IMR-90 (cell line): ENCODE results near the gene PALB2. TPM values are rescaled to one million over a fixed set of nuclear protein-coding genes. Genes with fewer than 3 reads are reported as not detected.

Experiments
- ATAC-seq: fragments of 200-7000 bp; cut with Tn5 transposase; 2 replicates; pipeline ENCODE4 v1.9.1; 2020; ENCODE audit warnings: low read depth, mild to moderate bottlenecking, moderate library complexity
- BruUV-seq: library from RNA; stranded (reverse); fragments of 400-500 nt; replicated peaks from 2 replicates; lab custom pipeline; 2021; lab: Mats Ljungman, UMichigan
- CTCF ChIA-PET: fragments of 300-600 bp; formaldehyde crosslinking; extraction: SDS; loops from one replicate; lab custom pipeline; 2021; ENCODE audit warnings: antibody characterized with exemption; lab: Yijun Ruan, JAX
- POLR2A ChIA-PET: fragments of 300-600 bp; sonication (Branson Sonifier 250); formaldehyde crosslinking; loops from one replicate; lab custom pipeline; 2022; ENCODE audit warnings: antibody characterized with exemption; ENCODE audit not compliant: unreplicated experiment; lab: Charles Lee
- DNase-seq: peaks from one replicate; pipeline ENCODE4 v3.0.0; 2013
- H2AFZ ChIP-seq: replicated peaks from 2 replicates; pipeline ENCODE3; 2013; ENCODE audit warnings: low read length, mild to moderate bottlenecking; ENCODE audit not compliant: poor library complexity
- H2AK5ac ChIP-seq: 2 replicates; pipeline ENCODE4 v1.6.1; 2013; ENCODE audit warnings: low read depth, low read length, inconsistent platforms
- H2AK9ac ChIP-seq: replicated peaks from 2 replicates; pipeline ENCODE3; 2013; ENCODE audit warnings: mild to moderate bottlenecking, low read depth, low read length, moderate library complexity; ENCODE audit not compliant: poor library complexity
- H2BK120ac ChIP-seq: 2 replicates; pipeline ENCODE4 v1.6.1; 2013; ENCODE audit warnings: low read depth, low read length, inconsistent platforms
- H2BK15ac ChIP-seq: 3 replicates; pipeline ENCODE4 v1.6.1; 2013; ENCODE audit warnings: low read depth, low read length, inconsistent platforms
- H2BK20ac ChIP-seq: 2 replicates; pipeline ENCODE4 v1.6.1; 2013; ENCODE audit warnings: low read depth, mild to moderate bottlenecking, inconsistent platforms, low read length, moderate library complexity
- H2BK5ac ChIP-seq: 2 replicates; pipeline ENCODE4 v1.6.1; 2013; ENCODE audit warnings: mild to moderate bottlenecking, low read depth, low read length, inconsistent platforms; ENCODE audit not compliant: poor library complexity, severe bottlenecking
- H3K14ac ChIP-seq: replicated peaks from 2 replicates; pipeline ENCODE4 v1.6.1; 2013; ENCODE audit warnings: low read depth, low read length, inconsistent platforms
- H3K18ac ChIP-seq: 2 replicates; pipeline ENCODE4 v1.6.1; 2013; ENCODE audit warnings: low read depth, low read length, control low read depth
- H3K23ac ChIP-seq: 2 replicates; pipeline ENCODE4 v1.6.1; 2013; ENCODE audit warnings: low read depth, low read length, inconsistent platforms
- H3K27ac ChIP-seq: 2 replicates; pipeline ENCODE4 v1.5.1; 2013; ENCODE audit warnings: mild to moderate bottlenecking, control low read depth, low read length; ENCODE audit not compliant: insufficient read depth
- H3K27me3 ChIP-seq: 2 replicates; pipeline ENCODE4 v1.6.1; 2013; ENCODE audit warnings: low read length; ENCODE audit not compliant: control insufficient read depth, insufficient read depth
- H3K36me3 ChIP-seq: 2 replicates; pipeline ENCODE4 v1.6.1; 2013; ENCODE audit warnings: low read length, mixed read lengths; ENCODE audit not compliant: control insufficient read depth, insufficient read depth
- H3K4ac ChIP-seq: 2 replicates; pipeline ENCODE4 v1.6.1; 2013; ENCODE audit warnings: low read depth, low read length, inconsistent platforms
- H3K4me1 ChIP-seq: 2 replicates; pipeline ENCODE4 v1.6.1; 2013; ENCODE audit warnings: low read length, mixed read lengths; ENCODE audit not compliant: control insufficient read depth, insufficient read depth
- H3K4me2 ChIP-seq: 2 replicates; pipeline ENCODE4 v1.6.1; 2013; ENCODE audit warnings: low read depth, mild to moderate bottlenecking, control low read depth, low read length, moderate library complexity
- H3K4me3 ChIP-seq: 2 replicates; pipeline ENCODE4 v1.5.1; 2013; ENCODE audit warnings: low read depth, mild to moderate bottlenecking, control low read depth, low read length, moderate library complexity; ENCODE audit not compliant: insufficient read depth
- H3K56ac ChIP-seq: 2 replicates; pipeline ENCODE4 v1.6.1; 2013; ENCODE audit warnings: low read length, inconsistent platforms; ENCODE audit not compliant: insufficient read depth; ENCODE audit errors: extremely low read depth
- H3K79me1 ChIP-seq, 2 experiments: 2 replicates each; pipeline ENCODE4 v1.6.1; 2013; ENCODE audit warnings: low read length in 2 of 2, inconsistent platforms in 1 of 2, low read depth in 1 of 2
- H3K9ac ChIP-seq: 2 replicates; pipeline ENCODE4 v1.6.1; 2013; ENCODE audit warnings: low read depth, low read length, control low read depth
- H3K9me1 ChIP-seq: 2 replicates; pipeline ENCODE4 v1.6.1; 2013; ENCODE audit warnings: low read length, inconsistent platforms; ENCODE audit not compliant: insufficient read depth
- H3K9me3 ChIP-seq: 2 replicates; pipeline ENCODE4 v1.6.1; 2013; ENCODE audit warnings: low read length; ENCODE audit not compliant: control insufficient read depth, insufficient read depth
- H4K20me1 ChIP-seq: 2 replicates; pipeline ENCODE4 v1.6.1; 2013; ENCODE audit warnings: low read length, inconsistent platforms; ENCODE audit not compliant: insufficient read depth
- H4K5ac ChIP-seq: 2 replicates; pipeline ENCODE4 v1.6.1; 2013; ENCODE audit warnings: mild to moderate bottlenecking, low read depth, low read length, control low read depth
- H4K8ac ChIP-seq, 2 experiments: 2 replicates each; pipeline ENCODE4 v1.6.1; 2013; ENCODE audit warnings: low read depth in 2 of 2, low read length in 2 of 2, control low read depth in 1 of 2, inconsistent platforms in 1 of 2
- H4K91ac ChIP-seq: 2 replicates; pipeline ENCODE4 v1.6.1; 2013; ENCODE audit warnings: low read depth, low read length, inconsistent platforms; ENCODE audit not compliant: insufficient read depth
- CEBPB ChIP-seq: IDR thresholded peaks from 2 replicates; pipeline ENCODE4 v1.6.1; 2012; ENCODE audit warnings: low read depth, low read length, improper control_type of control experiment
- CHD1 ChIP-seq: IDR thresholded peaks from 2 replicates; pipeline ENCODE4 v1.6.1; 2012; ENCODE audit warnings: low read depth, low read length, improper control_type of control experiment
- MAFK ChIP-seq: IDR thresholded peaks from 2 replicates; pipeline ENCODE4 v1.6.1; 2012; ENCODE audit warnings: low read depth, low read length, improper control_type of control experiment
- MAZ ChIP-seq: IDR thresholded peaks from 2 replicates; pipeline ENCODE4 v1.6.1; 2012; ENCODE audit warnings: low read depth, mild to moderate bottlenecking, low read length, improper control_type of control experiment, moderate library complexity, borderline replicate concordance
- NFE2L2 ChIP-seq: fragments of 150-350 bp; IDR thresholded peaks from 2 replicates; pipeline ENCODE4 v1.6.1; 2016; ENCODE audit warnings: low read depth, mild to moderate bottlenecking, low read length
- POLR2A ChIP-seq: IDR thresholded peaks from 2 replicates; pipeline ENCODE4 v1.6.1; 2012; ENCODE audit warnings: mild to moderate bottlenecking, low read depth, low read length
- RAD21 ChIP-seq: IDR thresholded peaks from 2 replicates; pipeline ENCODE4 v1.6.1; 2012; ENCODE audit warnings: low read length, improper control_type of control experiment
- RCOR1 ChIP-seq: IDR thresholded peaks from 2 replicates; pipeline ENCODE4 v1.6.1; 2012; ENCODE audit warnings: mild to moderate bottlenecking, low read length, improper control_type of control experiment; ENCODE audit not compliant: insufficient replicate concordance
- RFX5 ChIP-seq: IDR thresholded peaks from 2 replicates; pipeline ENCODE4 v1.8.0; 2012; ENCODE audit warnings: low read depth, mild to moderate bottlenecking, low read length, moderate library complexity
- USF2 ChIP-seq: fragments of 150-350 bp; IDR thresholded peaks from 2 replicates; pipeline ENCODE4 v1.6.1; 2017; ENCODE audit warnings: mild to moderate bottlenecking, antibody characterized with exemption, low read length, low read depth
- WGBS, 2 experiments: methylation state at CpG; one replicate each; pipeline versions ENCODE4 v1.1.5 to v1.1.7; 2013; ENCODE audit warnings: missing lambda C conversion rate in 2 of 2; ENCODE audit not compliant: insufficient read length in 1 of 2; ENCODE audit errors: extremely low coverage in 2 of 2; 5-methylcytosine and 5-hydroxymethylcytosine counted together
- dilution Hi-C: fragments of 300-500 bp; cut with HindIII; formaldehyde crosslinking; loops from one replicate; pipeline ENCODE4 v1.14.3; 2018; ENCODE audit warnings: low sequenced_read_pairs; ENCODE audit not compliant: unreplicated experiment
- in situ Hi-C: fragments of 300-500 bp; cut with MboI; formaldehyde crosslinking; loops from 3 replicates; pipeline ENCODE4 v1.14.3; 2019; ENCODE audit warnings: low sequenced_read_pairs, inconsistent platforms, mixed read lengths
- intact Hi-C: fragments of 100-400 bp; cut with micrococcal nuclease; formaldehyde crosslinking; loops from 2 replicates; pipeline ENCODE4 v1.10.0; 2022
- polyA plus RNA-seq, 3 experiments: library from polyadenylated mRNA; depleted of rRNA; stranded (reverse); fragments of >200 nt; gene quantifications; 2 replicates each; pipeline ENCODE4 v1.2.3, GENCODE V29; 2012; ENCODE audit warnings: low replicate concordance in 1 of 3
- total RNA-seq: library from RNA; depleted of rRNA; stranded (reverse); fragments of >200 nt; gene quantifications from 2 replicates; pipeline ENCODE4 v1.2.3, GENCODE V29; 2012
- TF ChIP-seq, protein P1 (sequence below): conservative IDR thresholded peaks from 2 replicates; pipeline ENCODE4 v1.5.1; 2012; ENCODE audit warnings: mild to moderate bottlenecking, low read depth, low read length, improper control_type of control experiment

The PALB2 gene
- total and polyA plus RNA-seq, 2 of the 4 experiments (the other 2 are of a cell fraction), result 4.1 to 8.6 TPM

- TF ChIP-seq, protein P1, sequence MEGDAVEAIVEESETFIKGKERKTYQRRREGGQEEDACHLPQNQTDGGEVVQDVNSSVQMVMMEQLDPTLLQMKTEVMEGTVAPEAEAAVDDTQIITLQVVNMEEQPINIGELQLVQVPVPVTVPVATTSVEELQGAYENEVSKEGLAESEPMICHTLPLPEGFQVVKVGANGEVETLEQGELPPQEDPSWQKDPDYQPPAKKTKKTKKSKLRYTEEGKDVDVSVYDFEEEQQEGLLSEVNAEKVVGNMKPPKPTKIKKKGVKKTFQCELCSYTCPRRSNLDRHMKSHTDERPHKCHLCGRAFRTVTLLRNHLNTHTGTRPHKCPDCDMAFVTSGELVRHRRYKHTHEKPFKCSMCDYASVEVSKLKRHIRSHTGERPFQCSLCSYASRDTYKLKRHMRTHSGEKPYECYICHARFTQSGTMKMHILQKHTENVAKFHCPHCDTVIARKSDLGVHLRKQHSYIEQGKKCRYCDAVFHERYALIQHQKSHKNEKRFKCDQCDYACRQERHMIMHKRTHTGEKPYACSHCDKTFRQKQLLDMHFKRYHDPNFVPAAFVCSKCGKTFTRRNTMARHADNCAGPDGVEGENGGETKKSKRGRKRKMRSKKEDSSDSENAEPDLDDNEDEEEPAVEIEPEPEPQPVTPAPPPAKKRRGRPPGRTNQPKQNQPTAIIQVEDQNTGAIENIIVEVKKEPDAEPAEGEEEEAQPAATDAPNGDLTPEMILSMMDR, result peak; percentile 98
- TF ChIP-seq MAFK, result no peak
These were observed 84.0 kb downstream of the PALB2 start, which contains the start of the genes EARS2 and UBFD1 (continued) for GRCh38 chr16:23556881-23557778.

DNA sequence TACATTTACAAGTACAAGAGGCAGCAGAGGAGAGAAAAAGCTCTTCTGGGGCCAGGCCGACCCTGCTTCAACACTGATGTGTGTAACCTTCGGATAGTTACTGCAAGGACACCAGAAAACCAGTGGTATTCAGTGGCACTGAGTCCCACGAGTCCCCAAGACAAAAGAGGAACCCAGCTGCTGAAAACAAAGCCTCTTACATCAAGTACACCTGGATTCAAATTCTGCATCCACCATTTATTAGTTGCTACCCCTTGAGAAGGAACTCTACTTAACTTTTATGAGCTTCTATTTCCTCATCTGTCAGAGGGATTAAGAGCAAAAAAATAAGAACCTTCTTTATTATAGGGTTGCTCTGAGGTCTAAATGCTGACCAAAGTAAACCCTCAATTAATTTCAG is 86.6 kb downstream of the PALB2 start:
- TF ChIP-seq RCOR1 (no peak), MAFK (no peak), CEBPB (no peak), RAD21 (no peak), POLR2A (no peak), CHD1 (no peak), USF2 (no peak), MAZ (no peak), NFE2L2 (no peak), RFX5 (no peak)
- TF ChIP-seq, protein P1, result no peak
- no peak overlapping the region for H4K91ac ChIP-seq
- no peak overlapping the region for H2AFZ ChIP-seq
- H3K4ac ChIP-seq, result no peak overlapping the region
- H3K56ac ChIP-seq, result no peak overlapping the region
- H2BK20ac ChIP-seq, result no peak overlapping the region
- H3K18ac ChIP-seq, result no peak overlapping the region
- BruUV-seq, result no TSS peak
- no peak overlapping the region for H2AK5ac ChIP-seq
- H3K9me1 ChIP-seq, result no peaks in the 10 kb centered on the region; the same call in none of the 2 replicates
- intact Hi-C loops, result no loop called here
- no peak overlapping the region for H3K9ac ChIP-seq
- CTCF ChIA-PET, result no interaction called here
- H3K4me1 ChIP-seq, result no peaks in the 10 kb centered on the region
- peak overlapping the region; percentile 22 for H2AK9ac ChIP-seq
- no peak overlapping the region for H4K5ac ChIP-seq
- H2BK15ac ChIP-seq, result no peak overlapping the region
- H3K27me3 ChIP-seq, result no peaks in the 10 kb centered on the region
- no peak overlapping the region for H3K14ac ChIP-seq
- WGBS, 2 experiments, result 80% methylated on average over 1 of the region's 3 CpGs; no CpG with 5 or more reads in 1 of the 2 experiments
- H3K4me3 ChIP-seq, result no peak overlapping the region
- no peak overlapping the region for H3K4me2 ChIP-seq
- H4K20me1 ChIP-seq, result no peaks in the 10 kb centered on the region
- POLR2A ChIA-PET, result no interaction called here
- dilution Hi-C loops, result no loop called here
- H2BK5ac ChIP-seq, result no peak overlapping the region
- H4K8ac ChIP-seq, result no peak overlapping the region
- H2BK120ac ChIP-seq, result no peak overlapping the region
- H3K27ac ChIP-seq, result no peak overlapping the region
- H3K79me1 ChIP-seq, result peaks cover 15 to 42% of the 10 kb centered on the region in 2 experiments; a peak in 3 of 4 replicates
- in situ Hi-C loops, result no loop called here
- DNase-seq, result no peak
- H3K36me3 ChIP-seq, result peaks cover 28% of the 10 kb centered on the region
- H3K9me3 ChIP-seq, result no peaks in the 10 kb centered on the region
- ATAC-seq, result no peak
- H3K23ac ChIP-seq, result no peak overlapping the region
